Measurements from ENCODE around the gene SAMM50.
"Not testable (repeated sequence)": the region's sequence is repeated elsewhere in the genome, so short reads cannot be mapped to it uniquely, and the experiment has no call there.

Gene SAMM50

GRCh38 chr22:44012162-44012561 lies 56.9 kb downstream of the SAMM50 start:
- TF ChIP-seq FOXK2 (IDR thresholded peaks at IDR 0.05), result no peak
- no peak for TF ChIP-seq HDGF (IDR thresholded peaks at IDR 0.05; ENCODE audit: borderline replicate concordance)
- TF ChIP-seq ARNT (IDR thresholded peaks at IDR 0.05), result no peak
- TF ChIP-seq FOXA1 (IDR thresholded peaks at IDR 0.05), result no peak
- TF ChIP-seq BHLHE40 (IDR thresholded peaks at IDR 0.05; ENCODE audit: borderline replicate concordance), result no peak
- TF ChIP-seq PKNOX1 (IDR thresholded peaks at IDR 0.05), result no peak
- no peak for TF ChIP-seq TARDBP (IDR thresholded peaks at IDR 0.05)
- TF ChIP-seq ELF4 (IDR thresholded peaks at IDR 0.05), result no peak
- TF ChIP-seq SUZ12 (IDR thresholded peaks at IDR 0.05), result no peak
- no peak for TF ChIP-seq CTBP1 (IDR thresholded peaks at IDR 0.05; ENCODE audit: borderline replicate concordance)
- no peak for TF ChIP-seq L3MBTL2 (conservative IDR thresholded peaks at IDR 0.05)
- no peak for TF ChIP-seq SP1 (IDR thresholded peaks at IDR 0.05)
- CTCF ChIA-PET, result interaction anchor here (0.6 kb wide), 1 partner anchor 17 kb away, joined by 3 read pairs; no protein-coding TSS in a partner anchor
- DNase-seq (ENCODE audit: extremely low spot score), result no peak
- POLR2A ChIA-PET, result no interaction called here

- ChIA-PET CTCF (interaction anchor here (0.6 kb wide), 1 partner anchor 17 kb away, joined by 3 read pairs; no protein-coding TSS in a partner anchor), POLR2A (no interaction called here)
- TF ChIP-seq SUZ12 (IDR thresholded peaks at IDR 0.05) (no peak), ELF4 (IDR thresholded peaks at IDR 0.05) (no peak)
- no peak for DNase-seq (ENCODE audit: extremely low spot score)
Observed at GRCh38 chr22:44012591-44012990, 57.3 kb downstream of the SAMM50 start.

GRCh38 chr22:44014241-44014640 lies 59.0 kb downstream of the SAMM50 start:
- TF ChIP-seq ELF4 (IDR thresholded peaks at IDR 0.05) (no peak), BHLHE40 (IDR thresholded peaks at IDR 0.05; ENCODE audit: borderline replicate concordance) (no peak), LEF1 (IDR thresholded peaks at IDR 0.05; ENCODE audit: borderline replicate concordance) (no peak), ZNF384 (IDR thresholded peaks at IDR 0.05) (no peak), ARNT (IDR thresholded peaks at IDR 0.05) (no peak), L3MBTL2 (conservative IDR thresholded peaks at IDR 0.05) (no peak), TARDBP (IDR thresholded peaks at IDR 0.05) (no peak), FOXM1 (IDR thresholded peaks at IDR 0.05; ENCODE audit: borderline replicate concordance) (no peak)
- no peak for DNase-seq (ENCODE audit: extremely low spot score)
- POLR2A ChIA-PET, result no interaction called here
- CTCF ChIA-PET, result interaction anchor here (0.6 kb wide), 1 partner anchor 153 kb away, joined by 7 read pairs; no protein-coding TSS in a partner anchor

DNA sequence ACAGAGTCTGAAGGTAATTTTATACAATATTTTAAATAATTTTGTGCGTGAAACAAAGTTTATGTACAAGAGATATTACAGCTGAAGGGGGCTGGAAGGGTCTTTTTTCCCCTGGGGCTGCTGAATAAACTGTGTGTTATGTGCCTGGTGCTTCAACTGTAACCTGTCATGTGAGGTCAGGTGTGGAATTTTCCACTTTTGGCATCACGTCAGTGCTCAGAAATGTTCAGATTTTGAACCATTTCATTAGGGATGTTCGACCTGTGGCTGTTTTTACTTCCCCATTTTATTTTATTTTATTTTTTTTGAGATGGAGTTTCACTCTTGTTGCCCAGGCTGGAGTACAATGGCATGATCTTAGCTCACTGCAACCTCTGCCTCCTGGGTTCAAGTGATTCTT lies 61.3 kb downstream of the SAMM50 start:
- POLR2A ChIA-PET; CTCF ChIA-PET; DNase-seq (ENCODE audit: extremely low spot score): not testable (repeated sequence)

- POLR2A ChIA-PET, result no interaction called here
- TF ChIP-seq CTBP1 (IDR thresholded peaks at IDR 0.05; ENCODE audit: borderline replicate concordance), result no peak
- no peak for TF ChIP-seq FOXA1 (IDR thresholded peaks at IDR 0.05)
- TF ChIP-seq L3MBTL2 (conservative IDR thresholded peaks at IDR 0.05), result no peak
- TF ChIP-seq ARNT (IDR thresholded peaks at IDR 0.05), result no peak
- no peak for TF ChIP-seq ZNF384 (IDR thresholded peaks at IDR 0.05)
- no peak for TF ChIP-seq TARDBP (IDR thresholded peaks at IDR 0.05)
- TF ChIP-seq PKNOX1 (IDR thresholded peaks at IDR 0.05), result no peak
- TF ChIP-seq BHLHE40 (IDR thresholded peaks at IDR 0.05; ENCODE audit: borderline replicate concordance), result no peak
- TF ChIP-seq SP1 (IDR thresholded peaks at IDR 0.05), result no peak
- TF ChIP-seq NFRKB (IDR thresholded peaks at IDR 0.05), result no peak
- TF ChIP-seq FOXK2 (IDR thresholded peaks at IDR 0.05), result no peak
- no peak for TF ChIP-seq HDGF (IDR thresholded peaks at IDR 0.05; ENCODE audit: borderline replicate concordance)
- no peak for TF ChIP-seq LEF1 (IDR thresholded peaks at IDR 0.05; ENCODE audit: borderline replicate concordance)
- no peak for TF ChIP-seq SUZ12 (IDR thresholded peaks at IDR 0.05)
- TF ChIP-seq FOXM1 (IDR thresholded peaks at IDR 0.05; ENCODE audit: borderline replicate concordance), result no peak
- TF ChIP-seq ELF4 (IDR thresholded peaks at IDR 0.05), result no peak
- no peak for DNase-seq (ENCODE audit: extremely low spot score)
- CTCF ChIA-PET, result no interaction called here
Observed at GRCh38 chr22:44018594-44018993, 63.4 kb downstream of the SAMM50 start.

- no peak for DNase-seq (ENCODE audit: extremely low spot score)
- no peak for TF ChIP-seq CTBP1 (IDR thresholded peaks at IDR 0.05; ENCODE audit: borderline replicate concordance)
- TF ChIP-seq BHLHE40 (IDR thresholded peaks at IDR 0.05; ENCODE audit: borderline replicate concordance), result no peak
- no peak for TF ChIP-seq FOXK2 (IDR thresholded peaks at IDR 0.05)
- no peak for TF ChIP-seq FOXA1 (IDR thresholded peaks at IDR 0.05)
- TF ChIP-seq ZNF384 (IDR thresholded peaks at IDR 0.05), result no peak
- TF ChIP-seq FOXM1 (IDR thresholded peaks at IDR 0.05; ENCODE audit: borderline replicate concordance), result no peak
- TF ChIP-seq PKNOX1 (IDR thresholded peaks at IDR 0.05), result no peak
- TF ChIP-seq LEF1 (IDR thresholded peaks at IDR 0.05; ENCODE audit: borderline replicate concordance), result no peak
- TF ChIP-seq ARNT (IDR thresholded peaks at IDR 0.05), result no peak
- TF ChIP-seq SUZ12 (IDR thresholded peaks at IDR 0.05), result no peak
- no peak for TF ChIP-seq L3MBTL2 (conservative IDR thresholded peaks at IDR 0.05)
- no peak for TF ChIP-seq SP1 (IDR thresholded peaks at IDR 0.05)
- no peak for TF ChIP-seq ELF4 (IDR thresholded peaks at IDR 0.05)
- TF ChIP-seq NFRKB (IDR thresholded peaks at IDR 0.05), result no peak
- TF ChIP-seq TARDBP (IDR thresholded peaks at IDR 0.05), result no peak
- TF ChIP-seq HDGF (IDR thresholded peaks at IDR 0.05; ENCODE audit: borderline replicate concordance), result no peak
- ChIA-PET CTCF (no interaction called here), POLR2A (no interaction called here)
Observed at GRCh38 chr22:44019416-44019815, 64.2 kb downstream of the SAMM50 start.

- CTCF ChIA-PET, result interaction anchor here (0.7 kb wide), 1 partner anchor 27 kb away, joined by 4 read pairs; no protein-coding TSS in a partner anchor
- POLR2A ChIA-PET, result no interaction called here
- no peak for TF ChIP-seq TARDBP (IDR thresholded peaks at IDR 0.05)
- no peak for TF ChIP-seq FOXA1 (IDR thresholded peaks at IDR 0.05)
- TF ChIP-seq LEF1 (IDR thresholded peaks at IDR 0.05; ENCODE audit: borderline replicate concordance), result no peak
- no peak for TF ChIP-seq SUZ12 (IDR thresholded peaks at IDR 0.05)
- TF ChIP-seq ARNT (IDR thresholded peaks at IDR 0.05), result no peak
- TF ChIP-seq CTBP1 (IDR thresholded peaks at IDR 0.05; ENCODE audit: borderline replicate concordance), result no peak
- TF ChIP-seq L3MBTL2 (conservative IDR thresholded peaks at IDR 0.05), result no peak
- no peak for TF ChIP-seq ZNF384 (IDR thresholded peaks at IDR 0.05)
- TF ChIP-seq FOXK2 (IDR thresholded peaks at IDR 0.05), result no peak
- no peak for TF ChIP-seq FOXM1 (IDR thresholded peaks at IDR 0.05; ENCODE audit: borderline replicate concordance)
- TF ChIP-seq SP1 (IDR thresholded peaks at IDR 0.05), result no peak
- TF ChIP-seq NFRKB (IDR thresholded peaks at IDR 0.05), result no peak
- no peak for TF ChIP-seq PKNOX1 (IDR thresholded peaks at IDR 0.05)
- TF ChIP-seq HDGF (IDR thresholded peaks at IDR 0.05; ENCODE audit: borderline replicate concordance), result no peak
- TF ChIP-seq BHLHE40 (IDR thresholded peaks at IDR 0.05; ENCODE audit: borderline replicate concordance), result no peak
- TF ChIP-seq ELF4 (IDR thresholded peaks at IDR 0.05), result no peak
- DNase-seq (ENCODE audit: extremely low spot score), result no peak
Observed at GRCh38 chr22:44019846-44020245, 64.6 kb downstream of the SAMM50 start.
